HG02973 (cell line): Measurements from ENCODE around the gene ZNF425.
A peak's percentile ranks its signal among the peaks of the same experiment; 100 is the strongest.
"Not testable (repeated sequence)": the region's sequence is repeated elsewhere in the genome, so short reads cannot be mapped to it uniquely, and the experiment has no call there.

ENCODE experiments used
- ATAC-seq: cut with Tn5 transposase; IDR thresholded peaks from one replicate; pipeline ENCODE4 v1.9.1; 2021; ENCODE audit warnings: moderate library complexity; ENCODE audit not compliant: unreplicated experiment

Gene ZNF425

GRCh38 chr7:149125863-149126661 lies at the start of gene ZNF425:
ZNF425 (minus strand) TSS chr7:149126324; CDS start chr7:149126213, 111 bp downstream.
- peak; percentile 82 for ATAC-seq

GRCh38 chr7:149175150-149175549 lies 49.0 kb upstream of the ZNF425 start:
- ATAC-seq = no peak

- ATAC-seq = no peak
These were observed 46.4 kb upstream of the ZNF425 start for GRCh38 chr7:149172534-149172920.

- ATAC-seq = no peak
These were observed 45.9 kb upstream of the ZNF425 start for GRCh38 chr7:149171892-149172533.

- no peak for ATAC-seq
These were observed 40.7 kb upstream of the ZNF425 start for GRCh38 chr7:149166630-149167352.

GRCh38 chr7:149166142-149166541 lies 40.0 kb upstream of the ZNF425 start:
- no peak for ATAC-seq

GRCh38 chr7:149161241-149161848 lies 35.2 kb upstream of the ZNF425 start:
- no peak for ATAC-seq

- no peak for ATAC-seq
These were observed 30.8 kb upstream of the ZNF425 start for GRCh38 chr7:149156898-149157297.

- no peak for ATAC-seq
These were observed 27.9 kb upstream of the ZNF425 start for GRCh38 chr7:149154056-149154455.

- ATAC-seq = no peak
These were observed 27.2 kb upstream of the ZNF425 start for GRCh38 chr7:149153346-149153745.

GRCh38 chr7:149150981-149151380 lies 24.9 kb upstream of the ZNF425 start:
- ATAC-seq = no peak

GRCh38 chr7:149147752-149148653 lies 21.9 kb upstream of the ZNF425 start:
- ATAC-seq = peak; percentile 28

- peak; percentile 67 for ATAC-seq
These were observed 21.1 kb upstream of the ZNF425 start, which contains the start of gene ZNF398 for GRCh38 chr7:149147072-149147751. ZNF398 (plus strand) TSS chr7:149147453; CDS start chr7:149147743, 290 bp downstream.

- ATAC-seq = no peak
These were observed 19.1 kb upstream of the ZNF425 start for GRCh38 chr7:149145031-149145845.

GRCh38 chr7:149144436-149144922 lies 18.4 kb upstream of the ZNF425 start:
- not testable (repeated sequence) for ATAC-seq

- ATAC-seq = no peak
These were observed 15.8 kb upstream of the ZNF425 start for GRCh38 chr7:149141893-149142292.

GRCh38 chr7:149140831-149141230 lies 14.7 kb upstream of the ZNF425 start:
- ATAC-seq = no peak

- no peak for ATAC-seq
These were observed 10.0 kb upstream of the ZNF425 start for GRCh38 chr7:149136118-149136517.
